Kidney tubule cell (primary cell): ENCODE data around the gene MTLN.
"Not testable (repeated sequence)": the region's sequence is repeated elsewhere in the genome, so short reads cannot be mapped to it uniquely, and the experiment has no call there.

Source experiments
- DNase-seq: peaks from one replicate; pipeline ENCODE4 v3.0.0-alpha.2; 2018; ENCODE audit warnings: low spot score

MTLN gene

GRCh38 chr2:110198016-110198415 lies 14.3 kb downstream of the MTLN start:
- no peak for DNase-seq

- no peak for DNase-seq
Observed at GRCh38 chr2:110197452-110197851, 14.9 kb downstream of the MTLN start.

DNA sequence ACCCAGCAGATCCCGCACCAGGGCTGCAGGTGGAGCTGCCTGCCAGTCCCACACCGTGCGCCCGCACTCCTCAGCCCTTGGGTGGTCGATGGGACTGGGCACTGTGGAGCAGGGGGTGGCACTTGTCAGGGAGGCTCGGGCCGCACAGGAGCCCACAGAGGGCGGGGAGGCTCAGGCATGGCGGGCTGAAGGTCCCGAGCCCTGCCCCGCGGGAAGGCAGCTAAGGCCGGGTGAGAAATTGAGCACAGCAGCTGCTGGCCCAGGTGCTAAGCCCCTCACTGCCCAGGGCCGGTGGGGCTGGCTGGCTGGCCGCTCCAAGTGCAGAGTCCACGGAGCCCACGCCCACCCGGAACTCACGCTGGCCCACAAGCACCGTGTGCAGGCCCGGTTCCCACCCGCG lies 22.2 kb downstream of the MTLN start:
- DNase-seq = not testable (repeated sequence)

DNA sequence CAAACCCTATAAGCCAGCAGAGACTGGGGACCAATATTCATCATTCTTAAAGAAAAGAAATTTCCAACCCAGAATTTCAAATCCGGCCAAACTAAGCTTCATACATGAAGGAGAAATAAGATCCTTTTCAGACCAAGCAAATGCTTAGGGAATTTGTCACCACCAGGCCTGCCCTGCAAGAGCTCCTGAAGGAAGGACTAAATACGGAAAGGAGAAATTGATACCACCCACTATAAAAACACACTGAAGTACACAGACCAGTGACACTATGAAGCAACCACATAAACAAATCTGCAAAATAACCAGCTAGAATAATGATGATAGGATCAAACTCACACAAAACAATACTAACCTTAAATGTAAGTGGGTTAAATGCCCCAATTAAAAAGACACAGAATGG lies 29.9 kb downstream of the MTLN start:
- DNase-seq = no peak

- no peak for DNase-seq
Observed at GRCh38 chr2:110180036-110180435, 32.3 kb downstream of the MTLN start.

GRCh38 chr2:110173523-110173922 lies 38.8 kb downstream of the MTLN start:
- DNase-seq = peak; percentile 16

DNA sequence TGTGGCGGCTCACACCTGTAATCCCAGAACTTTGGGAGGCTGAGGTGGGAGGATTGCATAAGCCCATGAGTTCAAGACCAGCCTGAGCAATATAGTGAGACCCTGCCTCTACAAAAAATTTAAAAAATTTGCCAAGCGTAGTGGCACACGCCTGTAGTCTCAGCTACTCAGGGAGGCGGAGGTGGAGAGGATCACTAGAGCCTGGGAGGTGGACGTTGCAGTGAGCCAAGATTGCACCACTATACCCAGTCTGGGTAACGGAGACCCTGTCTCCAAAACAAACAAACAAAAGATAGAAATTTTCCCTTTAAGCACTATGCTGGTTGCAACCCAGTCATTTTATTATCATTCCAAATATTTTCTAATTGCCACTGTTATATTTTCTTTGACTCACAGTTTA lies 39.8 kb downstream of the MTLN start:
- no peak for DNase-seq

GRCh38 chr2:110170102-110170501 lies 42.2 kb downstream of the MTLN start:
- DNase-seq = no peak

- DNase-seq = no peak
Observed at GRCh38 chr2:110167326-110168000, 44.9 kb downstream of the MTLN start.

GRCh38 chr2:110166266-110166665 lies 46.1 kb downstream of the MTLN start:
- no peak for DNase-seq
